ENCODE data around the gene CEACAM19.
"Not testable (repeated sequence)": the region's sequence is repeated elsewhere in the genome, so short reads cannot be mapped to it uniquely, and the experiment has no call there.

CEACAM19 gene

DNA sequence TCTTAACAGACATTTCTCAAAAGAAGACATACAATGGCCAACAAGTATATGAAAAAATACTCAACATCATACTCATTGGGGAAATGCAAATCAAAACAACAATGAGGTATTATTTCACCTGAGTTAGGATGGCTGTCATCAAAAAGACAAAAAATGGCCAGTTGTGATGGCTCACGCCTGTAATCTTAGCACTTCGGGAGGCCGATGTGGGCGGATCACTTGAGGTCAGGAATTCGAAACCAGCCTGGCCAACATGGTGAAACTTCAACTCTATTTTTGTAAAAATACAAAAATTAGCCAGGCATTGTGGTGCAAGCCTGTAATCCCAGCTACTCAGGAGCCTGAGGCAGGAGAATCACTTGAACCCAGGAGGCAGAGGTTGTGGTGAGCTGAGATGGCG is 49.7 kb downstream of the CEACAM19 start:
- TF ChIP-seq ZFP3 (CRISPR knock-in tag; IDR thresholded peaks at IDR 0.05) (no peak), PPARA (CRISPR knock-in tag; IDR thresholded peaks at IDR 0.05; ENCODE audit: borderline replicate concordance) (no peak), OSR1 (CRISPR knock-in tag; IDR thresholded peaks at IDR 0.05) (no peak), BACH2 (CRISPR knock-in tag; IDR thresholded peaks at IDR 0.05; ENCODE audit: borderline replicate concordance) (no peak), ZNF565 (CRISPR knock-in tag; conservative IDR thresholded peaks at IDR 0.05; ENCODE audit: low read depth) (no peak)
- TF ChIP-seq, protein P1, sequence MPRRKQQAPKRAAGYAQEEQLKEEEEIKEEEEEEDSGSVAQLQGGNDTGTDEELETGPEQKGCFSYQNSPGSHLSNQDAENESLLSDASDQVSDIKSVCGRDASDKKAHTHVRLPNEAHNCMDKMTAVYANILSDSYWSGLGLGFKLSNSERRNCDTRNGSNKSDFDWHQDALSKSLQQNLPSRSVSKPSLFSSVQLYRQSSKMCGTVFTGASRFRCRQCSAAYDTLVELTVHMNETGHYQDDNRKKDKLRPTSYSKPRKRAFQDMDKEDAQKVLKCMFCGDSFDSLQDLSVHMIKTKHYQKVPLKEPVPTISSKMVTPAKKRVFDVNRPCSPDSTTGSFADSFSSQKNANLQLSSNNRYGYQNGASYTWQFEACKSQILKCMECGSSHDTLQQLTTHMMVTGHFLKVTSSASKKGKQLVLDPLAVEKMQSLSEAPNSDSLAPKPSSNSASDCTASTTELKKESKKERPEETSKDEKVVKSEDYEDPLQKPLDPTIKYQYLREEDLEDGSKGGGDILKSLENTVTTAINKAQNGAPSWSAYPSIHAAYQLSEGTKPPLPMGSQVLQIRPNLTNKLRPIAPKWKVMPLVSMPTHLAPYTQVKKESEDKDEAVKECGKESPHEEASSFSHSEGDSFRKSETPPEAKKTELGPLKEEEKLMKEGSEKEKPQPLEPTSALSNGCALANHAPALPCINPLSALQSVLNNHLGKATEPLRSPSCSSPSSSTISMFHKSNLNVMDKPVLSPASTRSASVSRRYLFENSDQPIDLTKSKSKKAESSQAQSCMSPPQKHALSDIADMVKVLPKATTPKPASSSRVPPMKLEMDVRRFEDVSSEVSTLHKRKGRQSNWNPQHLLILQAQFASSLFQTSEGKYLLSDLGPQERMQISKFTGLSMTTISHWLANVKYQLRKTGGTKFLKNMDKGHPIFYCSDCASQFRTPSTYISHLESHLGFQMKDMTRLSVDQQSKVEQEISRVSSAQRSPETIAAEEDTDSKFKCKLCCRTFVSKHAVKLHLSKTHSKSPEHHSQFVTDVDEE (CRISPR knock-in tag; IDR thresholded peaks at IDR 0.05) = no peak
- no peak for ATAC-seq

DNA sequence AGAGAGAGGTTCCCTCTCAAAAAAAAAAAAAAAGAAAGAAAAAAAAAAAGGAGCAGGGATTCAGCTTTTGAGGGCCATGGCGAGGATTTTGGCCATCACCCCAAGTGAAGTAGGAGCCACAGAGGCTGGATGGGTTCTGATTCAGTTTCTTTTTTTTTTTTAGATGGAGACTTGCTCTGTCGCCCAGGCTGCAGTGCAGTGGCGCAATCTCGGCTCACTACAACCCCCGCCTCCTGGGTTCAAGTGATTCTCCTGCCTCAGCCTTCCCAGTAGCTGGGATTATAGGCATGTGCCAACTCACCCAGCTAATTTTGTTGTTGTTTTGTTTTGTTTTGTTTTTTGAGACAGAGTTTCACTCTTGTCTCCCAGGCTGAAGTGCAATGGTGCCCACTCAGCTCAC is 50.1 kb downstream of the CEACAM19 start:
- ATAC-seq = not testable (repeated sequence)

DNA sequence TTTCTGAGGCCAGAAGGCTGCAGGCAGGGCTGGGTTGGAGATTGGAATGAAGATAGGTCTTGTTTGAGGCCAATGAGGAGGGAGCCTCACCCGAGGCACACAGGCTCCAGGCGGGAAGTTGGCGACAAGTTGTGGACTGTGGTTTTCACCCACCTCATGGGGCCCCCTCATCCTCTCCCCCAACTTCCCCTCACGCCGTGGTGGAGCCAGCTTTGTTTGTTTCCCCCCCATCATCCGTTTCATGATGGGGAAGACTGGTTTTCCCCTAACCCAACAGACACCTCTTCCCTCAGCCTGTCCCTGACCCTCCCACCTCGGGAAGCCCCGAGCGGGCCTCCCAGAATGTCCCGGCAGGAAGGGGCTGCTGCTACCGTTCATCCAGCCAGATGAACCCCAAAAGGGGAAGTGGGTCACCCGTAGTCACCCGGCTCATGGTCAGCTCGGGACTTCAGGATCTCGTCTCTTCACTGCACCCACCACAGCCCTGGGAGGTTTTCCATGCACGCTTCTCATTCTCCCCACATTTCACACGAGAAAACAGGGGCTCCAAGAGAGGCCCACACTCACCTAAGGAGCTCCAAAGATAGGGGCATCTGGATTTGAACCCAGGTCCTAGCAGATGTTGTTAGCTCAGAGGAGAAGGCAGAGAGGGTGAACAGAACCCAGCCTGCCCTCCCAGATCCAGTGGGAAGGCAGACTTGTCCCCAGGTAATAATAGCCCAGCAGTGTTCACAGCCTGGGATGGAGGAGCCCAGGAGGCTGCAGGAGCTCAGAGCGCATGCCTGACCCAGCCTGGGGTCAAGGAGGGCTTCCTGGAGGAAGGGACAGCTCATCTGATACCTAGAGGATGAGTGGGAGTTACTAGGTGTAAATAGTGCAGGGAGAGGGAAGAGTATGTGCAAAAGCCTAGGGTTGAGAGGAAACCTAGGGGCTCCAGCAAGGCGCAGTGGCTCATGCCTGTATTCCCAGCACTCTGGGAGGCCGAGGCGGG is 51.1 kb downstream of the CEACAM19 start:
- no peak for TF ChIP-seq ZFP3 (CRISPR knock-in tag; IDR thresholded peaks at IDR 0.05)
- no peak for TF ChIP-seq ZC3H10 (CRISPR knock-in tag; IDR thresholded peaks at IDR 0.05)
- no peak for TF ChIP-seq TOX (CRISPR knock-in tag; IDR thresholded peaks at IDR 0.05; ENCODE audit: borderline replicate concordance)
- no peak for TF ChIP-seq TCF4 (CRISPR knock-in tag; IDR thresholded peaks at IDR 0.05; ENCODE audit: borderline replicate concordance)
- TF ChIP-seq CSDC2 (CRISPR knock-in tag; IDR thresholded peaks at IDR 0.05) = no peak
- no peak for TF ChIP-seq BACH2 (CRISPR knock-in tag; IDR thresholded peaks at IDR 0.05; ENCODE audit: borderline replicate concordance)
- TF ChIP-seq ISL1 (CRISPR knock-in tag; IDR thresholded peaks at IDR 0.05) = no peak
- TF ChIP-seq, protein P1 (CRISPR knock-in tag; IDR thresholded peaks at IDR 0.05) = no peak
- no peak for TF ChIP-seq RARB (CRISPR knock-in tag; IDR thresholded peaks at IDR 0.05)
- TF ChIP-seq GLIS3 (CRISPR knock-in tag; IDR thresholded peaks at IDR 0.05) = no peak
- no peak for TF ChIP-seq SNAI2 (CRISPR knock-in tag; IDR thresholded peaks at IDR 0.05)
- no peak for TF ChIP-seq OSR1 (CRISPR knock-in tag; IDR thresholded peaks at IDR 0.05)
- TF ChIP-seq PPARA (CRISPR knock-in tag; IDR thresholded peaks at IDR 0.05; ENCODE audit: borderline replicate concordance) = no peak
- no peak for ATAC-seq

DNA sequence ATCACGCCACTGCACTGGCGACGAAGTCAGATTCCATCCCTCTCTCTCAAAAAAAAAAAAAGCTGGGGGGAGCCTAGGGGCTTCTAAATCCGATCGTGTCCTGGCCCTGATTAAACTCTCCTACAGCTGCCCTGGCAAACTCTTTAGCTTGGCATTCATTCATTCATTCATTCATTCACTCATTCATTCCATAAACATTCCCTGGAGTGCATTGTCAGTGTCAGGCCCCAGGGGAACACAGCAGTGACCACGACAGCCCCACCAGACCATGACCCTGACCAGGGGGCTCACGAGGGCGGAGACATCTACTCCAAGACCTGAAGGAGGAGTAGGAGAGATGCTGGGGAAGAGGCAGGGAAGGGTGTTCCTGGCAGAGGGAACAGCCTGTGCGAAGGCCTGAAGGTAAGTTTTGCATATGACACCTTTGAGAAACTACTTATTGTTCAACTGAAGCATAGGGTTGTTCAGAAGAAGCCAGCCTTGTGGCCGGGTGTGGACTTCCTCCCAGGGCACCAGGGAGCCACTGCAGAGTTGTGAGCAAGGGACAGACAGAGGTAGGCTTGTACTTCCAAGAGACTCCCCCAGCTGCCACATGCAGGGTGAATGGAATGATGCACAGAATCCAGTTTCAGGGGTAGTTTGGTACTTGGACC is 52.1 kb downstream of the CEACAM19 start:
- TF ChIP-seq TCF4 (CRISPR knock-in tag; IDR thresholded peaks at IDR 0.05; ENCODE audit: borderline replicate concordance) (no peak), RARB (CRISPR knock-in tag; IDR thresholded peaks at IDR 0.05) (no peak), ZFP3 (CRISPR knock-in tag; IDR thresholded peaks at IDR 0.05) (no peak), GLIS3 (CRISPR knock-in tag; IDR thresholded peaks at IDR 0.05) (no peak), ARNTL (CRISPR knock-in tag; IDR thresholded peaks at IDR 0.05; ENCODE audit: borderline replicate concordance, low read depth) (no peak), PPARA (CRISPR knock-in tag; IDR thresholded peaks at IDR 0.05; ENCODE audit: borderline replicate concordance) (no peak), ZNF8 (CRISPR knock-in tag; IDR thresholded peaks at IDR 0.05) (no peak), BACH2 (CRISPR knock-in tag; IDR thresholded peaks at IDR 0.05; ENCODE audit: borderline replicate concordance) (no peak), ZNF565 (CRISPR knock-in tag; conservative IDR thresholded peaks at IDR 0.05; ENCODE audit: low read depth) (no peak)
- TF ChIP-seq, protein P2, sequence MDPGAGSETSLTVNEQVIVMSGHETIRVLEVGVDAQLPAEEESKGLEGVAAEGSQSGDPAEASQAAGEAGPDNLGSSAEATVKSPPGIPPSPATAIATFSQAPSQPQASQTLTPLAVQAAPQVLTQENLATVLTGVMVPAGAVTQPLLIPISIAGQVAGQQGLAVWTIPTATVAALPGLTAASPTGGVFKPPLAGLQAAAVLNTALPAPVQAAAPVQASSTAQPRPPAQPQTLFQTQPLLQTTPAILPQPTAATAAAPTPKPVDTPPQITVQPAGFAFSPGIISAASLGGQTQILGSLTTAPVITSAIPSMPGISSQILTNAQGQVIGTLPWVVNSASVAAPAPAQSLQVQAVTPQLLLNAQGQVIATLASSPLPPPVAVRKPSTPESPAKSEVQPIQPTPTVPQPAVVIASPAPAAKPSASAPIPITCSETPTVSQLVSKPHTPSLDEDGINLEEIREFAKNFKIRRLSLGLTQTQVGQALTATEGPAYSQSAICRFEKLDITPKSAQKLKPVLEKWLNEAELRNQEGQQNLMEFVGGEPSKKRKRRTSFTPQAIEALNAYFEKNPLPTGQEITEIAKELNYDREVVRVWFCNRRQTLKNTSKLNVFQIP (CRISPR knock-in tag; IDR thresholded peaks at IDR 0.05; ENCODE audit: borderline replicate concordance, low read depth) = no peak
- TF ChIP-seq, protein P3, sequence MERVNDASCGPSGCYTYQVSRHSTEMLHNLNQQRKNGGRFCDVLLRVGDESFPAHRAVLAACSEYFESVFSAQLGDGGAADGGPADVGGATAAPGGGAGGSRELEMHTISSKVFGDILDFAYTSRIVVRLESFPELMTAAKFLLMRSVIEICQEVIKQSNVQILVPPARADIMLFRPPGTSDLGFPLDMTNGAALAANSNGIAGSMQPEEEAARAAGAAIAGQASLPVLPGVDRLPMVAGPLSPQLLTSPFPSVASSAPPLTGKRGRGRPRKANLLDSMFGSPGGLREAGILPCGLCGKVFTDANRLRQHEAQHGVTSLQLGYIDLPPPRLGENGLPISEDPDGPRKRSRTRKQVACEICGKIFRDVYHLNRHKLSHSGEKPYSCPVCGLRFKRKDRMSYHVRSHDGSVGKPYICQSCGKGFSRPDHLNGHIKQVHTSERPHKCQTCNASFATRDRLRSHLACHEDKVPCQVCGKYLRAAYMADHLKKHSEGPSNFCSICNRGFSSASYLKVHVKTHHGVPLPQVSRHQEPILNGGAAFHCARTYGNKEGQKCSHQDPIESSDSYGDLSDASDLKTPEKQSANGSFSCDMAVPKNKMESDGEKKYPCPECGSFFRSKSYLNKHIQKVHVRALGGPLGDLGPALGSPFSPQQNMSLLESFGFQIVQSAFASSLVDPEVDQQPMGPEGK (CRISPR knock-in tag; IDR thresholded peaks at IDR 0.05; ENCODE audit: borderline replicate concordance) = no peak
- TF ChIP-seq, protein P4, sequence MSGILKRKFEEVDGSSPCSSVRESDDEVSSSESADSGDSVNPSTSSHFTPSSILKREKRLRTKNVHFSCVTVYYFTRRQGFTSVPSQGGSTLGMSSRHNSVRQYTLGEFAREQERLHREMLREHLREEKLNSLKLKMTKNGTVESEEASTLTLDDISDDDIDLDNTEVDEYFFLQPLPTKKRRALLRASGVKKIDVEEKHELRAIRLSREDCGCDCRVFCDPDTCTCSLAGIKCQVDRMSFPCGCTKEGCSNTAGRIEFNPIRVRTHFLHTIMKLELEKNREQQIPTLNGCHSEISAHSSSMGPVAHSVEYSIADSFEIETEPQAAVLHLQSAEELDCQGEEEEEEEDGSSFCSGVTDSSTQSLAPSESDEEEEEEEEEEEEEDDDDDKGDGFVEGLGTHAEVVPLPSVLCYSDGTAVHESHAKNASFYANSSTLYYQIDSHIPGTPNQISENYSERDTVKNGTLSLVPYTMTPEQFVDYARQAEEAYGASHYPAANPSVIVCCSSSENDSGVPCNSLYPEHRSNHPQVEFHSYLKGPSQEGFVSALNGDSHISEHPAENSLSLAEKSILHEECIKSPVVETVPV (CRISPR knock-in tag; IDR thresholded peaks at IDR 0.05) = no peak
- ATAC-seq = peak; percentile 34
